Activated T-cell treated with anti-CD3 and anti-CD28 coated beads for 1 hour (primary cell): ENCODE measurements around the gene CUEDC1.

Source experiments
- DNase-seq: peaks from one replicate; pipeline ENCODE4 v3.0.0-alpha.2; 2020; ENCODE audit warnings: low read depth

CUEDC1 gene

DNA sequence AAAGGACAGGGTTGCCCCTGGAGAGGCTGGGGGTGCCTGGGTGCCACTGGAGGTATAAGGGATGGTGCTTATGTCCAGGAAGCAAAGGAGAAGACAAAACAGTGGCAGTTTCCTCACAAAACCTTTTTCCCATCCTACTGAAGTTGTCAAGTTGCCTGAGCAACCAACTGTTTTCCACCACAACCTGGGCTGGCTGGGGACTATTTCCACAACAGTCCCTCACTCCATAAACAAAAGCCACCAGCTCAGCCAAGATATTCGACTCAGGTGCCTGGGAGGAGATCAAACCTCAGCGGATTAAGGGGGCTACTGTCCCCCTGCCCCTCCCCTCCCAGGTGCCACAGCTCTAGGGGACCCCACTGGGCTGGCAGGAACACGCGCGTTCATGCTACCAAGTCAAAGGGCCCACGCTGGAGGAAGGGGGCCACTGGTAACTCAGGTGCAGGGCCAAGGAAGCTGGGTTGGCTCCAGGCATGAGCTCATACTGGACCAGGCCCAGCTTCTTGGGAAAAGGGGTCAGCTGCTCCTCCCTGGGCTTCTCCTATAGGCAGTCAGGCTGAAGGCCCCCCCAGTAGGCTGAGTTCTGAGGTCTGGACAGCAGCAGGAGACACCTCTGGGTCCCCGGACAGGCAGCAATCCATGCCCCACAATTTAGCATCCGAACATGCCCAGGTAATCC is 59.7 kb downstream of the CUEDC1 start:
- DNase-seq, result no peak

DNA sequence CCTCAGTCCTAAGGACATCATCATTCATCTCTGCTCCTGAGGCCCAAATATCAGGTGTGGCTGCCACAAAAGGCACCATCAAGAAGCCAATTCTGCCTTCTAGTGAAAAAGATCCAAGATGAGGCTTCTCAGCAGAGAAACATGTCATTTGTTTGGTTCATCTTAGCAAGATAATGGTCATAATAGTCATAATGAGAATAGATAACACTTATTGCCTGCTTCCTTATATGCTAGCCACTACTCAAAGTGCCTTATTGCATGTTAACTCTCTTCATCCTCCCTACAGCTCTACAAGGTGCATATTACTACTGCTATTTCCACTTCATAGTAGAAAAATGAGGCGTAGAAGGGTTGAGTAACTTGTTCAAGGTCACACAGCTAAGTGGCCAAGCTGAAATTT is 60.4 kb downstream of the CUEDC1 start:
- no peak for DNase-seq

DNA sequence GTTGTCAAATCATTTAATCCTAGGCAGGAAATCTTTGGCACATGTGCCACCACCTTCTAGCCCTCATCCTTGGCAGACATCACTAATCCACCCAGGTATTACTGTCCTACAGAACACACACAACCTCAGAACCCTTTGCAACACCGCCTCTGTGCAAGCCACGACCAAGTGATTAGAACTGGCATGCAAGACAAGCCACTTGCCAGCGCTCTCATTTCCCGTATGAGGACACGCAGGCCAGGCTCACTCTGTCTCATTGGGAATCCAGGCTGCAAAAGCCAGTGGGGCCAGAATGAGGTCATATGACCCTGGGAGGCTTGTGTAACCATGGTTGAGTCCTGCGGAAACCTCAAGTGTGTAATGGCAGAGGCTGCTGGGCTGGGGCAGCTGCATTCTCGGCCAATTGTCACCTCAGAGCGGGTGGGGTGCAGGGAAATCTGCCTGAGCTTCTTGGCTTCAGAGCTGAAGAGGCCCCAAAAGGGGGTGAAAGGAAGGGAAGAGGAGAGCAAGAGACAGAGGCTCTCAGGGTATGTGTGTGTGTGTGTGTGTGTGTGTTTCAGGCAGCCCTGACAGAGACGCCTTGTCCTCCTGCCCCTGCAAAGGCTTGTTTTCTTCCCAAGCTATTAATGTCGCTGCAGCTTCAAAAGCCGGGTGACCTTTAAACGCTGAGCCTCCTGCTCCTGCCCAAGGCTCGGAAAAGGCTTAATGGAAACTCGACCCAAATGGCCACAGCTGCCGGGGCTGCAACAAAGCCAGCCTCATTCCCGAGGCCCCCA is 62.2 kb downstream of the CUEDC1 start:
- no peak for DNase-seq

DNA sequence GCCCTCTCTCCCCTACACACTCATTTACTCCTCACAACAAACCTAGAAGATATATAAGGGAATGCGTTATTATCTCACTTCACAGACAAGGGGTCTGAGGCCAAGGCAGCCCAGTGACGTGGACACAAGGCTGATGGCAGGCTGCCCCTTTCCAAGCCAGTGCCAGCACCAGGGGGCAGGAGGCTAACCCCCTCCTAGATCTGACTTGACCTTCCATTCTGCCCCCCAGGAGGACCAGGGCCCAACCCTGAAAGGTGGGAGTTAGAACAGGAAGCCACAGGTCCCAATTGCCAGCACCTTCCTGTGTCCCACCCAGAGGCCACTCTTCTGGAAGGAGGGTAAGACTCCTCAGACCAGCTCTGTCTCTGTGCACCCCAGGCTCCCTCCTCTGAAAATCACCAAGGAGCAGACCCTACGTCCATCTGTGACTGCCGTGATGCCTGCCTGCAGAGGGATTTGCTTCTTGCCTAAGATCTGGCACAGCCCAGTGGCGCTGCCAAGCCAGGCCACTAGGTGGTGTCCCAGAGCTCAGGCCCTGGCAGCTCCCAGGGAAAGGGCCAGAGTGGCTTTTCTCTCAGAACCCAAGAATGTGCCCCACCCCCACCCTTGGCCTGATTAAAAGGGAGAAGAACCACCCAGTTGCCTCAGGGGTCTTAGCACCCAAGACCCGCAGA is 62.9 kb downstream of the CUEDC1 start:
- DNase-seq, result peak; percentile 68

DNA sequence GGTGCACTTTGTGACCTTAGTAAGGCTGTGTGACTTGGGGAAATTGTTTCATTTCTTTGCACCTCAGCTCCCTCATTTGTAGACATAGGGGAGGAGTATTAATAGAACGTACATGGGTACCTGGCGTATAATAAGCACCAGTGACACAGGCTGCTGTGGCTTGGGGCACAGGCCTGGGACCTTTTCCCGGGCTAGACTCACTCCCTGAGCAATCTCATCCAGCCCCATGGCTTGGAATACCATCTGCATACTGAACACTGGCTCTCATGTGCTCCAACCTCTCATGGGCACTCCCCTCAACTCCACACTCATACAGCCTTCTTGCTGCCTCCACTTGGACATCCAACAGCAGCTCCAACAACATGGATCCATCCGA is 64.4 kb downstream of the CUEDC1 start:
- DNase-seq, result no peak

DNA sequence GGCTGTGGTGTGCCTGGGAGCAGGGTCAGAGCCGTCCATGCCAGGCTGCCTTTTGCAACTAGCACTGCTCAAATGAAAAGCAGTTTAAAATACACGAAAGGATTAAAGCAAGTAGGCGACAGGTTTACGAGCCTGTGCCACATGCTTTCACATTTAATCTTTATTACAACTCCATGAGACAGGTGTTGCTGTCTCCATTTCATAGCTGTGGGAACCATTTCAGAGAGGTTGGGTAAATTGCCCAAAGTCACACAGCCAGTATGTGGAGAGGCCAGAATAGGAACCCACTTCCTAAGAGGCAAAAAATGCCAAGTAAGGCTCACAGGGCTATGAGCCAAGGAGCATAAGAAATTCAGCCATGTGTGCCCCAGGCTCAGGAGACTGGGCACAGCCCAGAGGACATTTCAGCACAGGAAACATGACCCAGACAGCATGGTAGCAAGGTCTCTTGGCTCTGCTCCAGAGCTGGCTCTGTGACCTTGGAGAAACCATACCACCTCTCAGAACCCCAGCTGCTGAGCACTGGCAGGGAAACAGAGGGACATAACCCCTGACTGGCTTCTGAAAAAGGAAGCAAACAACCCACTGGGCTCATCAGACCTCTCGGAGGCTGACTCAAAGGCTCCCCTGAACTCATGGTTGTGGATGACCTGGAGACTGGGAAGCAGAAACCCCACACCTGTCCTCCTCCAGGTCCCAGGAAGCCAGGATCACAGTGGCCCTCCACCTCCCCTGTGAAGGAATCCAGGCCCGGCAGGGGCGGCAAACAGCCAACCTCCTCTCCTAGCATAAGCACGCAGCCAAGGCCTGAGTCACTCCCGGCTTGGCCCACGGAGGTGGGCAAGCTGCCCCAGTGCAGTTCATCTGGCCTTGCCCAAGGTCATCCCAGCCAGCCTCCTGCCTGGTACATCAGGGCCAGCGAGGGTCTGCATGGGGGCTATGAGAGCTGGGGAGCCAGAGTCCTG is 65.0 kb downstream of the CUEDC1 start:
- DNase-seq, result no peak

DNA sequence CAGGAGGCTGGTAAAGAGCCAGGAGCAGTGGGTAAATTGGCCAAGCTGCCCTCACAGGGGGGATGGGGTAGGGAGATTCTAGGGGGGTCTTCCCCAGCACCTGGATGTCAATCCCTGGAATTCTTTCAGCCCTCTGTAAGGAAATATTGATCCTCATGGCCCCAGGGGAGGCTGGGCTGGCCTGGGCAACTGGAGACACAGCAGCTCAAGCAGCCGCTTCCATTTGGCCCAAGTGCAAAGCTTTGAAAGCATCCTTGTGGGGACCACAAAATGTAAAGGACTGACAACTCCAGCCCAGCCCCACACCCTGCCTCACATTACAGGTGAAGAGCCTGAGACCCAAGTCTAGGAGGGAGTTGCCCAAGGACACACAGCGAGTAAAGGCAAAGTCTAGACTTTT is 66.0 kb downstream of the CUEDC1 start:
- no peak for DNase-seq

DNA sequence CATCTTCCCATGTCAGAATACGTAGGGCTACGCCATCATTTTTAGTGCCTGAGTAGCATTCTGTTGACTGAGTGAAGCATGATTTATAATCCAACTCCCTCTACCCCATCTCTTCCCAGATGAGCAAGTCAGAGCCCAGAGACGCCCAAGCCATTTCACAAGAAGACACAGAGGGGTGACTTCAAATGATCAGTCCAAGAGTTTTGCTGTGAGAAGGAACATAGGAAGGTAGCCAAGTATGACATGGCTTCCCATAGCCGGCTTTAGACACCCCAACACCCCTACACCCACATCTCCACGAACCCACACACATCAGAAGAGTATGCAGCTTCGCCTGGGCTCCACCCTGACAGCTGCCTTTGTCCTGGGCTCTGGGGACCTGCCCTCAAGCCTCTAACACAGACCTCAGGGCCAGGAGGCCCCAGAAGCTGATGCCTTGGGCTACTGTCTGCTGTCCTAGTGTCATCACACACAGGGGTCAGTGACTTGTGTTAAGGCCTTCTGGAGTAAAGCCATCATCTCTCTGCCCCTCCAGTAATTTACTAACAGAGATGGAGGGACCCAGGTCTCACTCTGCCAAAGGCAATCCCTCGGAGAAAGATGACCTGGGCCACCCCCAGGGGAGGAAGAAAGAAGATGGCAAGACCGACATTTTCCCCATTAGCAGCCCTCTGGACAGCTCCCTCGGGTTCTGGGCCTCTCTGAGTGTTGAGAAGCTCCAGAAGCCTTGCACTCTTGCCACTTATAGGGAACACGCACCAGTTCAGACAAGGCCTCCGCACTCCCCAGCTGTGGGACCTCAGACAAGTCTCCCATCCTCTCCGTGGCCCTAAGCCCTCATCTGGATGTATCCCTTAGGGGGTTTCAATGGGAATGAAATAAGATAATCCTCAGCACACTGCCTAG is 66.6 kb downstream of the CUEDC1 start:
- DNase-seq, result no peak

DNA sequence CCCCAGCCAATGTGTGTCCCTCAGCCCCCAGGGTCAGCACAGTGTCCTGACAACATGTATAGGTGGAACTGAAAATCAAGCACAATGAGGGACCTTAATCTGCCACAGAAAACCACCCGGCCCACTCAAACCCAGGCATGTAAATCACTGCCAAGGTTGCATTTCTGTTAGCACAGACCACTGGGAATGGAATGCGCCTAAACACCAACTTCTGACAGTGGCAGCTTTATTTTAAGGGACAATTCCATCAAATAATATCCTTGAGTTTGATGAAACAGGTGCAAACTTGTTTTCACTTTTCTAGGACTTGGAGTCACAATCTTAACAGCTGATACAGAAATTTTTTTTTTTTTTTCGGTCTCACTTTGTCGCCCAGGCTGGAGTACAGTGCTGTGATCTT is 68.1 kb downstream of the CUEDC1 start:
- DNase-seq, result no peak

DNA sequence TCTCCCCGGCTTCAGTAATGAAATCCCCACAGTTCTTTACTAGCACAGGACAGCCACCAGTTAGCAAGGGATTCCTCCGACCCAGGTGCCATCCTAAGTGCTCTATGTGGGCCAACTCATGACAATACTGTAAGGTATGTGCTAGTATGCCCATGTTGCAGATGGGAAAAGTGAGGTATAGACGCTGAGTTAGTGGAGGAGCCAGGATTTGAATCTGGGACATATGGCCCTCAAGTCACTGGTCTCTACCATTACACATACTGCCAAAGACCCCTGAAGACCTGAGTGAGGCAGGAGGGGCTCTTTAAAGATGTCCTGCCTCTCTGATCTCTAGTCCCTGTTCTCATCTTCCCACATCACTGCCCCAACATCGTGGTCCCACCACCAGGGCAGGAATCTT is 69.2 kb downstream of the CUEDC1 start:
- no peak for DNase-seq

DNA sequence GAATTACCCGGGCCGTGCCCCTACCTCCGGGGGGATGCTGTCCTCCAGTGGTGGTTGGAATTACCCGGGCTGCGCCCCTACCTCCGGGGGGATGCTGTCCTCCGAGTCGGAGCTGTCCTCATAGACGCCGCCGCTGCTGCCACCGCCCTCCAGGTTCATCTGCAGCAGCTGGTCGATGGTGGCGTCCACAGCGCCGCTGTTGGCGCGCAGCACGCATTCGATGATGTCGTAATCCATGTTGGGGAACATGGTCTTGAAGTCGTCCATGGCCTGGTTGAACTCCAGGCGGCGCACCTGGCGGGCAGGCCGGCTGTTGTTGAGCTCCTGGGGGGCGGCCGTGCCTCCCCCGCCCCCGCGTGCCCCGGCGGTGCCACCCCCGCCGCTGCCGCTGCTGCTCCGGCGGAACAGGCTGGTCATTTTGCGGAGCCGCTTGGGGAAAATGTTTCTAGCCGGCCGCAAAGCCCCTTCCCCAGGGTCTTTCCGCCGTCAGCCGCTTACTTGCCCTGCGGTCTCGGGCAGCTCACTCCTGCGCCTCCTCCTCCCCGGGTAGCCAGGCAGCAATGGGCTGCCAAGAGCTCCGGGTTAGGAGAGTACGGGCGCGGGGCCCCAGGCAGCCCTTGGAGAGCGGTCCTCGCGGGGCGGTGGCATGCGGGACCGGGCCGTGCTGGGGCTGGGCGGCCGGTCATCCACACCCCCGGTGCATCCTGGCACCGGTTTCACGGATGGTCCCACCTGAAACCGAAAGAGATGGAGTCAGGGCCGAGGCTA is 69.9 kb downstream of the CUEDC1 start:
- no peak for DNase-seq

DNA sequence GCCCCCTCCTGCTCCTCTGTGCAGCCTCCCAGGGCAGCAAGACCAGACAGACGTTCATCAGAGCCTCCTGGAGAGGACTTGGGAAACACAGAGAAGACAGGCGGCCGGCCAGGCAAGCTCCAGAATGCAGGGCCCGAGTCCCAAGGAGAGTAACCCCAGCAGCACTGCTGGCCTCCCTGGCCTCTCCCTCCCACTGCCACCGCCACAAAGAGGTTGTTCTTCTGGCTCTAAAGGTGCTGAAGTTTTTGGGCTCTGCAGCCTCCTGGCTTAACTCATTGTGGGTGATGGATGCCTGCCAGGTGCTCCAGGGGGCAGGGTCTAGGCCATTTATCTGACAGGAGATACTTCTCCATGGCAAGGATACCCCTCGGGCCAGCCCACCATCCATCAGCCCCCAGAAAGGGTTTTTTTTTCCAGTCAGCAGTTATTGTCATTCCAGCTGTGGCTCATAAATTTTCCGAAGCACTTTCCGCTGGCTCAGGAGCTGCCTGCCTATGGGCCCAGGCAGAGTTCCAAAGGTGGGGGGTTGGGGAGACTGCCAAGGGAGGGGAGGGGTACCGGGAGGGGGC is 73.3 kb downstream of the CUEDC1 start:
- no peak for DNase-seq

DNA sequence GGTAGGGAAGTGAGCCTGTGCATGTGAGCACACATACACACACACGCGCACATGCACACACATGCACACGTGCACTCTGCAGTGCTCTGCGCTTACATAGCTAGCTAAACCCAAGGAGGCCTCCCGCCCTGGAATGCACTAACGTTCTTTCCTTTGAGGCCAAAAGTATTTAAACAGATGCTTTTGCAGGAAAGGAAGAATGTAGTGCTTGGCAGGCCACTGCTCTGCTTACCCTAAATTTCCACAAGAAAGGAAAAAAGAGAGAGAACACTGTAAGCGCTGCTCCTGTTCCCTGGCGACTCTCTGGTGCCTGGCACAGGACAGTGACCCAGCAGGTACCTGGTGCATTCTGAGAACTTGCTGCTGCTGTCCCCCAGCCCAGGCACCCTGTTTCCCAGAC is 74.1 kb downstream of the CUEDC1 start:
- DNase-seq, result no peak

DNA sequence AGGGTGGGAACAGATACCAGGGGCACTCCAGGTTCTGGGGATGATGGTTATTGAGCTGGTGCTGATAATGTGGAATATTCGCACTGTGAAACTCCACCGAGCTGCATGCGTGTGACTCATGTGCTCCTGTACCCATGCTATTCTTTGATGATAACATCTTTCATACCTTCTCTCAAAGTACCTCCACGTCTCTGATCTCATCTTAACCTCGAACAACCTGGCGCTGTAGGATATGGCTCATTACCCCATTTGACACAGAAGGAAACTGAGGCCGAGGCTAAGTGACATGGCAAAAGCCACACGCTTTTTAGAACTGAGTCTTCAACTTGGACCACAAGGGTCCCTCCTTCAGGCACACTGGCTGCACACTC is 75.1 kb downstream of the CUEDC1 start:
- DNase-seq, result no peak

DNA sequence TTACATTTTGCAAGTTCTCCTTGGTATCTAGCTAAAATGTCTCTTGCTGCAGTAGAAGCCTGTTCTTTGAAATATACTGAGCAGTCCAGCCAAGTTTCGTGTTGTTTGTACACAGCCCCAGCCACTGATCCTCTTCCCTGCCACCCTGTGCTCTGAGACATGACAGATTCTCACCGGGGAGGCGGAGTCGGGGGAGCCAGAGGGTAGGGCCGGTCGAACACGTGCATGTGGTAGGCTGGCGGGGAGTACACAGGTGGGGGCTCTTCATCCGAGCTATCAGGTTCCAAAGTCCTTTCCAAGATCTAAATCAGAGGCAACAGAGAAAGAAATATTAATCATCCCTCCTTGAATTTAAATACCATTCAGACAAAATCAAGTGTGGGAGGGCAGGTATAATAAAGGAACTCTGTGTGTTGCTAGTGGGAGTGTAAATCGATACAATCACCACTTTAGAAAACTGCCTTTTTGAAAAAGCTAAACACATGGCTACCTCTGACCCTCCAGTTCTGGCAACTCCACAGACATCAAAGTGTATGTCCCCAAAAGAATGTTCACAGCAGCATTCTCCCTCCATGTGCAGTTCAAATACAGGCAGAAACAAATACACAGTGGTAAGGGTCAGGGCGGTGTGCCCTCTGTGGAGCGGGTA is 75.7 kb downstream of the CUEDC1 start:
- DNase-seq, result no peak

DNA sequence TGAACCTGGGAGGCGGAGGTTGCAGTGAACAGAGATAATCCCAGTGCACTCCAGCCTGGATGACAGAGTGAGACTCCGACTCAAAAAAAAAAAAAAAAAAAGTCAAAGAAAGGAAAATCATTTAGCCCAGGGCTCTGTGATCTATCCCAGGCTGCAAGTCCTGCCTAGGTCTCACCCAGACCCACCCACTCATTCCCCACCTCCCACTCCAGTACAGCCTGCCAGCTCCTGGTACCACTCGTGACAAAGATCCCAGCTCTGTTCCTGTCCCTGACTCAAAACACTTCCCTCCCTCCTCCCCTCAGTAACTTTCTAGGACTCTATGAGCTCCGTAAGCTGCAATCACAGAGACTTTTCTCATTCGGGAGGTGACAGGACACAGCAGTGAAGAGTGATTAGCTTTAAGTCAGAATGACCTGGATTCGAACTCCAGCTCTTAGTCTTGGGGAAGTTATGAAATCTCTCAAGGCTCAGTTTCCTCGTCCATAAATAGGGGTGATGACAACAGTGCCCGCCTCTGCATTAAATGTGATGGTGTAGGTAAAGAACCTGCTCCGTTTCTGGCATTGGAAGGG is 77.3 kb downstream of the CUEDC1 start:
- DNase-seq, result no peak

DNA sequence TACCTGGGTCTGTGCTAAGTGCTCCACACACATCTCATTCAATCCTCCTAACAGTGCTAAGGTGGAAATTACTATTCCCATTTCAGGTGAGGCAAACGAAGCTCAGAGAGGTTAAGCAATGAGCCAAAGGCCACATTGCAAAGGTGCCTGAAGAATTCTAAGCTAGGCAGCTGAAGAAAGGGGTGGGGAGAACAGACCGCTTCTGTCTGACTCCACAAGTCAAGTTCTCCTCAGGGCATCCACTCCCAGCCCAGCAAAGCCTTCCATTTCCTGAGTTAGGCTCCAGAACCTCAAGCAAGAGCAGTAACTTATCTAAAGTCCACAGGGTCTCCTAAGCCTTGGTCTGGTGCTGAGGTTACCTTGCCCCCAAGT is 78.4 kb downstream of the CUEDC1 start:
- no peak for DNase-seq

DNA sequence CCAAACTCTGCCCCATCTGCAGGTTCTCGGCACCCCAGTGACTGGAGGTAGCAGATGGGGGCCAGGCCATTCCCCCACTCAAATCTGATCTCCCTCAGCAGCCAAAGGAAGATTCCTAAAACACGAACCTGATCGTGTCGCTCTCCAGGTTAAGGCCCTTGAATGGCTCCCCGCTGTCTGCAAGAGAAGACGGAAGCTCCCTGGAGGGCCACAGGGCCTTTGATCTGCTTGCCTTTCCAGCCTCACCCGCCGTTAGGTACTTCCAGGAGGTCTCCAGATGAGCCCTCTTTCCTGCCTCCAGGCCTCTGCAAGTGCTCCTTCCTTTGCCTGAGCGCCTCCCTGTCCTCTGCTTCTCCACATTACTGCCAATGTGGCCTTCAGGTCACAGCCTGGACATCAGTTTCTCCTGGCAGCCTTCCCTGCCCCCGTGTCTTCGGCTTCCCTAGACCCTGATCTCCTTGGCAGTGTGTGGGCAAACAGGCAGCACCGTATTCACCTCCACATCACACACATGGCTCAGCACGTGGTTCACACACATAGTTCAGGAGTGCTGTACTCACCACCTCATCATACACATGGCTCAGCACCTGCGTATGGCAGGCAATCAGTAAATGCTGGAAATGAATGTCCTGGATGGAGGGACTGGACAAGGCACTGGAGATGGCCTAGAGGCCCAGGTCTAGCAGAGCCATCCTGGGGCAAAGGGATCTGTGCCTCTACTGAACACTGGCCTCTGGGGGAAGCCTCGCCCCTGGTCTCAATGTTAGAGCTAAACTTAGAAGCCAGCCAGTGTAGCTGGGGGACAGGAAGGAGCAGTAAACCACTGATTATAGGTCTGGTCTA is 79.0 kb downstream of the CUEDC1 start:
- no peak for DNase-seq
